Endothelial cell of hepatic sinusoid (primary cell): ENCODE data around the gene WNT3A.

Experiments used
- in situ Hi-C: cut with HindIII; loops from 2 replicates; pipeline ENCODE4 v1.10.0; 2017; ENCODE audit warnings: low sequenced_read_pairs

WNT3A gene

DNA sequence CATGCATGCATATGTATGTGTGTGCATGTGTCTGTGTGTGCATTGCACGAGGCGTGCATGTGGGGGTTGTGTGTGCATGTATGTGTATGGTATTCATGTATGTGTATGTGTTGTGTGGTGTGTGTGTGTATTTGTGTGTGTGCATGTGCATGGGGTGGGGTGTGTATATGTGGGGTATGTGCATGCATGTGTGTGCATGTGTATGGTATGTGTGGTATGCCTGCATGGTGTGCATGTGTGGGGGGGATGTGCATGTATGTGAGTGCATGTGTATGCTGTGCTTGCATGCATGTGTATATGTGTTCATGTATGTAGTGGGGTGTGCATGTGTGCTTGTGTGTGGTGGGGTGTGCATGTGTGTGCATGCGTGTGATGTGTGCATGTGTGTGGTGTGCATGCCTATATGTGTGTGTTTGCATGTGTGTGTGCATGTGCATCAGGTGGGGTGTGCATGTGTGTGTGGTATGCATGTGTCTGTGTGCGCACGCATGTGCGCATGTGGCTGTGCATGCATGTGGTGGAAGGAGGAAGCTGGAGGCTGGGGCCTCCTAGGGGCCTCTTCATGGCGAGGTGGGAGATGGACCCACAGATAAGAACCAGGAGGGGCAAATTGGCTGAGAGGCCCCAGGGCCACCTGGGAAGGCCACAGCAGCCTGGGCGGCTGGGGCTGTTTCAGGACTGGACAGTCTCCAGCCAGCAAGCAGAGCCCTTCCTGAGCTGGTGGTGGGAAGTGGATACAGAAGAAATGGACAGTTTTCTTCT is 39.8 kb downstream of the WNT3A start:
- in situ Hi-C loops, result no loop called here

DNA sequence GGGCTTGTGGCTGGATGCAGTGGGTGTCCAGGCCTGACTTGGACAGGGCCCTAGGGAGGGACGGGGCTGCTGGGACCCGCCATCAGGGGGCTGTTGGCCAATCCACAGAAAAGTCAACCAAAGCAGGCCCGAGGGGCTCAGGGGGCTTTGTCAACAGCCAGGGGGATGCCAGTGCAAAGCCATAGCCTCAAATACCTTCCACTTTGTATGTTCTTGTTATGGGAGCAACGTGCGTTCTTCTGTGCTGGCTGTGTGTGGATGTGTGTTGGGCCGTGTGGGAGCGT is 40.3 kb downstream of the WNT3A start:
- in situ Hi-C loops, result no loop called here

DNA sequence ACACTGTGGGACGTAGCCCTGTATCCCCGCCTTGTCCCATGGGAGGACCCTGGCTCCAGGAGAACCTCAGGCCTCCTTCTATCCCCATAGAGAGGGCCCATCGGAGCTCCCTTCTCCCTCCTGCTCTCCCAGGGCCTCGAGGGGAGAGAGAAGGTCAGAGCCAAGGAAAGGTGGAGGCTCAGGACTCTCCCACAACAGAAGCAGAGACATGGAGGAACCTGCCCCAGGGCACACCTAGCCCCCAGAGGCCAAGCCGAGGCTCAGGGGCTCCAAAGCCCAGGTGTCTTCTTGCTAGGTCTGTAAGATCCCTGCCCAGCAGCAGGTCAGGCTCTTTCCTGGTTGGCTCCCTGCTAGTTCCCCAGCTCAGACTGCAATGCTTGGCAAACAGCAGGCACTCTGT is 41.3 kb downstream of the WNT3A start:
- in situ Hi-C loops, result no loop called here

DNA sequence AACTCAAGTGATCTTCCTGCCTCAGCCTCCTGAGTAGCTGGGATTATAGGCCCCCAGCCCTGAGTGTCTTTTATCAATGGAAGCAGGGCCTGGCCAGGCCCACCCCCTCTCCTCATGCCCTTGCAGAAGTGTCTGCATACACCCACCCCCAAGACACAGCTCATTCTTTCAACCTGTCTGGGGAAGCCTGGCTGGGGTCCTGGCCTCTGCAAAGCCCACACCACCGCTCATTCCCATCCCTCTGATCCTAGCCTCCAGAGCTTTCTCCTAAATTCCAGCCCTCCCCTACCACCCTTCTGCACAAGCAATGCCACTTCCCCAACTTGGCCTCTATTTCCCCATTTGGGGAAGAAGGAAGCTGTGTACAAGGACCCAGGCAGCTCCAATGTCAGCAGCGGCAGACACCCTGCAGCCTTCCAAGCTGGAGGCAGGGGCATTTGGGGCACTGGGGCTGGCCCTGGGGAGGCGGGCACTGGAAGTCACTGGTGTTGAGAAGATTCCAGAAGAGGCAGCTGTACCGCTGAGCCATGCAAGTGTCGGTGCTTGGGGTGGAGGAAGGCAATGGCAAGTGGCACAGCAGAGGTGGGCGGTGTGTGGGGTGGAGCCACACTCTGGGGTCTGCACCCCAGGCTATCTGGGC is 42.0 kb downstream of the WNT3A start:
- in situ Hi-C loops, result no loop called here

DNA sequence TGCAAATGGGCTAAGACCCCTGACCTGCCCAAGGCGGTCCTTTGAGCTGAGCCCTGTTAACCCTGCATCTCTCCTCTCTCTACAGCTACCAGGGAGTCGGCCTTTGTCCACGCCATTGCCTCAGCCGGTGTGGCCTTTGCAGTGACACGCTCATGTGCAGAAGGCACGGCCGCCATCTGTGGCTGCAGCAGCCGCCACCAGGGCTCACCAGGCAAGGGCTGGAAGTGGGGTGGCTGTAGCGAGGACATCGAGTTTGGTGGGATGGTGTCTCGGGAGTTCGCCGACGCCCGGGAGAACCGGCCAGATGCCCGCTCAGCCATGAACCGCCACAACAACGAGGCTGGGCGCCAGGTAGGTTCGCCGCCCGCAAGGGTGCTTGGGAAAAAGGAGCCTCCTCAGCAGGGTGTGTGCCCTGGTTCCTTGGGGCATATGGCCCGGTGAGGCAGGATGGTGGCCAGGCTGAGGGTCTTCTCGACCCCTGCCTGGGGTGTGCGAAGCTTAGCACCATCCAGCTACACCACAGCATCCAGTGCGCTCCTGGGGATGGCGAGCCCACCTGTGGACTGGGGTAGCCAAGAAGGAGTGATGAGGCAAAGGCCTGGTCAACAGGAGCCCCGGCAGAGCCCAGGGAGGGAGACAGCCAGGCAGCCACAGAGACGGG is 43.9 kb downstream of the WNT3A start:
- in situ Hi-C loops, result no loop called here

DNA sequence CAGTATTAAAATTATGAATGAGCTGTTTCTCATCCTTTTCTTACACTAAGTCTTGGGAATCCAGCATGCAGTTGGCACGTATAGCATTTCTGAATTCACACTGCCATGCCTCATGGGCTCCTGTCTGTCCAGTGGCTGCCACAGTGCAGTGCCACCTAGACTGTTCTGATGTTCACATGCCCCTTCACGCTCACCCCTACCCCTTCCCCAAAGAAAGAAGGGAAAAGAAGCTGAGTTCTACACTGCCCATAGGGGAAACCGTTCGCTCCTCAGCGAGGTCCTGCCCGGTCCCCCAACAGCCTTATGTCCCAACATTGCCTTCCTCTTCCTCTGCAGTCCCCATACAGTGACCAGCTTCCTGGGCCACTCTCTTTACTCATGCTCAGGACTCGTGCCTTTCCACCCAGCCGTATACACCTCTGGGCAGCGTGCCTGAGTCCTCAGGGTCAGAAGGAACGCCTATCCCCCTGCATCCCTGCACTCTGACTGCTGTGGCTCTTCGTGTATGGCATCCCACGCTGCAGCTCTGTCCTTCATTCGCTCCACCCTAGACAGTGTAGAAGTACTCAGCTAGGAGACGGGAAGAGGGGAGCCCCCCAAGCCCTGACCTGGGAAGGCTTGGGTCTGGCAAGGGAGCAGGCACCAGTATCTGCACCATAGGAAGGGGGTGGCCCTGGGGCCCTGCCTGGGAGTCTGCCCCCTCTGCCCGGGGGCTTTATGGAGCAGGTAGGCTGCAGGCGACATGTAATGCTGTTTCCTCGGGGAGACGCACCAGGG is 51.6 kb downstream of the WNT3A start:
- in situ Hi-C loops, result no loop called here

DNA sequence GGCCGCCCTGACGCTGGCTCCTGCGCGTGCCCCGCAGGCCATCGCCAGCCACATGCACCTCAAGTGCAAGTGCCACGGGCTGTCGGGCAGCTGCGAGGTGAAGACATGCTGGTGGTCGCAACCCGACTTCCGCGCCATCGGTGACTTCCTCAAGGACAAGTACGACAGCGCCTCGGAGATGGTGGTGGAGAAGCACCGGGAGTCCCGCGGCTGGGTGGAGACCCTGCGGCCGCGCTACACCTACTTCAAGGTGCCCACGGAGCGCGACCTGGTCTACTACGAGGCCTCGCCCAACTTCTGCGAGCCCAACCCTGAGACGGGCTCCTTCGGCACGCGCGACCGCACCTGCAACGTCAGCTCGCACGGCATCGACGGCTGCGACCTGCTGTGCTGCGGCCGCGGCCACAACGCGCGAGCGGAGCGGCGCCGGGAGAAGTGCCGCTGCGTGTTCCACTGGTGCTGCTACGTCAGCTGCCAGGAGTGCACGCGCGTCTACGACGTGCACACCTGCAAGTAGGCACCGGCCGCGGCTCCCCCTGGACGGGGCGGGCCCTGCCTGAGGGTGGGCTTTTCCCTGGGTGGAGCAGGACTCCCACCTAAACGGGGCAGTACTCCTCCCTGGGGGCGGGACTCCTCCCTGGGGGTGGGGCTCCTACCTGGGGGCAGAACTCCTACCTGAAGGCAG is 52.3 kb downstream of the WNT3A start:
- in situ Hi-C loops, result no loop called here

DNA sequence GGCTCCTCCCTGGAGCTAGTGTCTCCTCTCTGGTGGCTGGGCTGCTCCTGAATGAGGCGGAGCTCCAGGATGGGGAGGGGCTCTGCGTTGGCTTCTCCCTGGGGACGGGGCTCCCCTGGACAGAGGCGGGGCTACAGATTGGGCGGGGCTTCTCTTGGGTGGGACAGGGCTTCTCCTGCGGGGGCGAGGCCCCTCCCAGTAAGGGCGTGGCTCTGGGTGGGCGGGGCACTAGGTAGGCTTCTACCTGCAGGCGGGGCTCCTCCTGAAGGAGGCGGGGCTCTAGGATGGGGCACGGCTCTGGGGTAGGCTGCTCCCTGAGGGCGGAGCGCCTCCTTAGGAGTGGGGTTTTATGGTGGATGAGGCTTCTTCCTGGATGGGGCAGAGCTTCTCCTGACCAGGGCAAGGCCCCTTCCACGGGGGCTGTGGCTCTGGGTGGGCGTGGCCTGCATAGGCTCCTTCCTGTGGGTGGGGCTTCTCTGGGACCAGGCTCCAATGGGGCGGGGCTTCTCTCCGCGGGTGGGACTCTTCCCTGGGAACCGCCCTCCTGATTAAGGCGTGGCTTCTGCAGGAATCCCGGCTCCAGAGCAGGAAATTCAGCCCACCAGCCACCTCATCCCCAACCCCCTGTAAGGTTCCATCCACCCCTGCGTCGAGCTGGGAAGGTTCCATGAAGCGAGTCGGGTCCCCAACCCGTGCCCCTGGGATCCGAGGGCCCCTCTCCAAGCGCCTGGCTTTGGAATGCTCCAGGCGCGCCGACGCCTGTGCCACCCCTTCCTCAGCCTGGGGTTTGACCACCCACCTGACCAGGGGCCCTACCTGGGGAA is 53.0 kb downstream of the WNT3A start:
- in situ Hi-C loops, result no loop called here

DNA sequence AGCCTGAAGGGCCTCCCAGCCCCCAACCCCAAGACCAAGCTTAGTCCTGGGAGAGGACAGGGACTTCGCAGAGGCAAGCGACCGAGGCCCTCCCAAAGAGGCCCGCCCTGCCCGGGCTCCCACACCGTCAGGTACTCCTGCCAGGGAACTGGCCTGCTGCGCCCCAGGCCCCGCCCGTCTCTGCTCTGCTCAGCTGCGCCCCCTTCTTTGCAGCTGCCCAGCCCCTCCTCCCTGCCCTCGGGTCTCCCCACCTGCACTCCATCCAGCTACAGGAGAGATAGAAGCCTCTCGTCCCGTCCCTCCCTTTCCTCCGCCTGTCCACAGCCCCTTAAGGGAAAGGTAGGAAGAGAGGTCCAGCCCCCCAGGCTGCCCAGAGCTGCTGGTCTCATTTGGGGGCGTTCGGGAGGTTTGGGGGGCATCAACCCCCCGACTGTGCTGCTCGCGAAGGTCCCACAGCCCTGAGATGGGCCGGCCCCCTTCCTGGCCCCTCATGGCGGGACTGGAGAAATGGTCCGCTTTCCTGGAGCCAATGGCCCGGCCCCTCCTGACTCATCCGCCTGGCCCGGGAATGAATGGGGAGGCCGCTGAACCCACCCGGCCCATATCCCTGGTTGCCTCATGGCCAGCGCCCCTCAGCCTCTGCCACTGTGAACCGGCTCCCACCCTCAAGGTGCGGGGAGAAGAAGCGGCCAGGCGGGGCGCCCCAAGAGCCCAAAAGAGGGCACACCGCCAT is 53.8 kb downstream of the WNT3A start:
- in situ Hi-C loops, result no loop called here

DNA sequence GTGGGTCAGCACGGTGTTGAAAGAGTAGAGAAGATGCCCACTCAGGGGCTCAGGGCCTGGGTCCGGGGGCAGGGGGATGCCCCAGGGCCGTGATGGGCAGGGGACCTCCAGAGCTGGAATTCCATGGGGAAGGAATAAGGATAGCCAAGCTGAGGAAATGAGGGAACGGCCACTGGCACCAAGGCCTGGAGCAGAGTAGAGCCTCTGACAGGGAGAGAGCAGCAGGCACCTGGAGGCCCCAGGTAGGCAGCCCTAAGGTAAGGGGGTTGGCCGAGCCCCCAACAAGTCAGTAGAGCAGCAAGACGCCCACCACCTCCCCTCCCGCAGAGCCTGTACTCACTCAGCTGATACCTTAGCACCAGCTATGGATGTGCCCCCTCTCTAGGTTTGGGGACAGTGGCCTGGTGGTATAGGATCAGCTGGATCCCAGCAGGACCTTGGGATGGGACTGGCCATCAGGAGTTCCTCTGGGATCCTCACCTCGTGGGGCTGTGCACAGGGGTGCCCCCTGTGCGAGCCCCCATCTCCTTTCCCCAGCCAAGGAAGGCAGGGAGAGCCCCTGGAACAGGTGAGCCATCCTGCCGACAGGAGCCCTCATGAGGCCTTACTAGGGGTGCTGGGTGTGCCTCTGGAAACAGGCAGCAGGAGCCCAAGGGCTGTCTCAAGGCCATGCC is 54.8 kb downstream of the WNT3A start:
- in situ Hi-C loops, result no loop called here

DNA sequence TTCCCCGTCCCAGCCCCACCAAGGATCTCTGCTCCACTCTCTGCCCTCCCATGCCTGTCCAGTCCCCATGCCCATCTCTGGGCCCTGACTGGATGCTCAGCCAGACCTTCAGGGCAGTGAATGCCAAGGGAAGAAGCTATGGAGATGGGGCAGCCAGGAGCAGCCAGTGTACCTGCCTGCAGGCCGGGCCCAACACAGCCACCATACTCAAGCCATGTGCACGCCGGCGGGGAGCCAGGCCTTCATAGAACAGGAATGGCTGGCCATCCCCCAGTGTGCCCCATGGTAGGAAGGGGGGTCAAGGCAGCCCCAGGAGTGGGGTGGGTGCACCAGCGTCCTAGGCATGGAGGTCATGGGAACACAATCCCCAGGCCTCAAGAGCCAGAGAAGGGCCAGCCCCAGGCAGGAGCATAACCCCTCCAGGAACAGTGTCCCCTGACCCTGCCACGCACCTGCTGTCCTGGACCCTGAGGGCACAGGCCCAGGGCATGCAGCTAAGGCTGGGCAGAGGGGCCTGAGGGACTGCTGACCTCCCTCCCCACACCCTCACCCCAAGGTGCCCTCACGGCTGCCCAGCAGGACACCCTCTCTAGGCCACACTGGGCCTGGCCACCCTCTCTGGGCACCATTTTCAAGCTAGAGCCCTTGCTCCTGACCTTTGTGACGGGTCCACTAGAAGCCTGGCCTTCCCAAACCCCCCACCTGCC is 55.4 kb downstream of the WNT3A start:
- in situ Hi-C loops, result no loop called here

DNA sequence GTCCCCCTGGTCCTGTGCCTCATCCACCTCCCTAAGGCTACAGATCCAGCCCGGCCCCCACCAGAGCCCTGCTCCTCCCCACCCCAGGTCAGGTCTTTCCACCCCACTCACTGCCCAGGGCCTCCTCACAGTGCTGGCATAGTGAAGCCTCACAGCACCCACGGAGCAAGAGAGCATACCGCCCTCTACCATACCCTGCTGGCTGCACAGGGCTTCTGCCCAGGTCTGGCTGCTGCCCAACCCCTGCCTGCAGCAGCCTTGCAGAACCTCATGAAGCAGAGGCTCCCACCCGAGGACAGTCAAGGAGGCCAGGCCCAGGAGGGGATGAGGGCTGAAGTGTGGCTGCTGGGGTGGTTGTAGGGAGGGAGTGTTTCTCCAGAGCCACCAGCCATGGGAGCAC is 56.0 kb downstream of the WNT3A start:
- in situ Hi-C loops, result no loop called here

DNA sequence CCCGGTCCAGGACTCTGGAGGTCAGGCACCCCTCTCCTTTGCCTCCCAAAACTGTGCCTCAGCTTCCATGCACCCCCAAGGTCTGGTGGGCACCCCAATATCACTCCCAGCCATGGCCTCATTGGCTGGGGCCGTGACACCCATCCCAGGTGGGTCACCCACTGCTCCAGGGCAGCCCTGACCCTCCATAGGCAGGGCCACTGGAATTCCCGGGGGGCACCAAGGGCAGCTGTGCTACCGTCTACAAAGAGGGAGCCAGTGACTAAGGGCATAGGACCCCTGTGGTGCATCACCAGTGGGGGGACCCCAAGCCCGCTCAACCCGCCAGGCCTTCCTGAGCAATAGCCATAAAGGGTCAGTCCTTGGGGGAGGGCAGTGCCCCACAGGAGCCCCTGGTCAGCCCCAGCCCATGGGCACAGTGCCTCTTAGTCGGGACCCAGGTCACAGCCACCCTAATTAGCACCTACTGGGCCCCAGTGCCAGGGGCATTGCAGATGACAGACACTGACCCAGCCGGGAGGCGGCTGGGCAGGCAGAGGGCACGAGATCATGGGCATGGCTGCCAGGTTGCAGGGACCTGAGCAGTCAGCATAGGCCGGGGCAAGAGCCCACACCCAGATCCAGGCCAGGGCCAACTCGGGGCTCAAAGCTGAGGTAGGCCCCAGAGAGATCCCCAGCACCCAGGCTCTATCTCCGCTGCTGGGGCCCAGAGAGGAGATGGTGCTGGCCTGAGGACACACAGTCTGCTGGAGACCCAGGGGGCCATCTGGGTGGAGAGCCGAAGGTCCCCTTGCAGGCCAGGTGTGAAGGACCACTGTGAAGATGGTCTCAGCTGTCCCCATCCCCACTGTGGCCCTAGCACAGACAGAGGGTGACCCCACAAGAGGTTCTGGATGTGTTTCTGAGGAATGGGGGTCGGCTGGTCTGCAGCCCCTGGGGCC is 56.7 kb downstream of the WNT3A start:
- in situ Hi-C loops, result no loop called here

DNA sequence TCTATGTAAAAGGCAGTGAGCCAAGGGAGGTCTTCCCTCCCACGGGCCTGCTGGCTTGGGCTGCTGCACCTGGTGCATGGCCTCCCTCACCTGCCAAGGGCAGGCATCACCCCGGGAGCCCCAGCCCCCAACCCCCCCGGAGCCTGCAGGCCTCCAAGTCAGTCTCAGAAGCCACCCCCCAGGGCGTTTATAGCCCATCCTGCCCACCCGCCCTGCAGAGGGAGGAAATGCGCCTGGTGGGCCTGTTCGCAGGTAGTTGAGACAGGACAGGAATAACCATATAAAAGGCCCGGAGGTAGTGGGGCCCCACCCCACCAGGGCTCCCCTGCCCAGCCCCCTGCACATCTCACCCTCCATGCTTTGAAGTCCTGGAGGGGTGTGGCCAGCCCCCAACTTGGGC is 57.5 kb downstream of the WNT3A start:
- in situ Hi-C loops, result no loop called here

DNA sequence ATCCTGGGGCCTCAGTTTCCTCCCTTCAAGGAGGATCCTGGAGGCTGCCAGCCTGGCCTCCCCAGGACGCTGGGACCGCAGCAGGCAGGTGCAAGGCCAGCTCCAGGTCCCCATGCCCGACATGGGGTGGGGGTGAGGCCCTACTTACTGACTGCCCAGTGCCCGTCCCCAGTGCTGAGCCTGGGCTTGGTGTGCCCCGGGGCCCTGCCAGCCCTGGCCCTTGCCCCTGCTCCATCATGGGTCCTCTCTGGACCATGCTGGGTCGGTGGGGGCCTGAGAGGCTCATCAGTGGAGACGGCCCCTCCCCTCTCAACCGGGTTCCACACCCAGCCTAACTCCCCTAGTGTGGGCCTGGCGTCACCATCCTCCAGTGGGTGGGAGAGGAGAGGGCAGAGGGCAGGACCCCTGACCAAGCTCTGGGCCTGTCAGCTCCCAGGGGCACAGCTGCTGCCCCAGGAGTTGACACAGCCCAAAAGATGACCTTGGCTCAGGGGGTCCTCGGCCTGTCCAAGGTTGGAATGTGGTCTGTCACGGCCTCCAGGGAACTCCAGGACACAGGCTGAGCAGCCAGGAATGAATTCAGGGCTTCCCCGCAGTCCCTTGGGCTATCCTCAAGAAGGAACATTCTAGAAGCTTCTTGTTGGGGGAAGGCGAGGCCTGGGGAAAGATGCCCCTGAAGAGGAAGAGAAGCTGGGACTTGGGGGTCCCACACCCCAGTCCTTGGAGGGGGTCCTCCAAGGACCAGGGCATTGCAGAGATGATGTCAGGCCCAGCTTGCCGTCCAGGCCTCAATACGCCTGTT is 58.1 kb downstream of the WNT3A start:
- in situ Hi-C loops, result loop anchor here (5.0 kb wide), 1 partner anchor 68 kb away; no protein-coding TSS in a partner anchor
